A673 (cell line): ENCODE results near the gene IRF2.

Source experiments
- EZH2 ChIP-seq: fragments of 200-600 bp; sonication (generic); IDR thresholded peaks from 2 replicates; pipeline ENCODE4 v1.6.1; 2017; ENCODE audit warnings: borderline replicate concordance, low read depth, mild to moderate bottlenecking, mixed read lengths, antibody characterized with exemption, low read length; ENCODE audit not compliant: poor library complexity, severe bottlenecking
- TF ChIP-seq, protein P1 (sequence below): fragments of 300-800, 200-600 bp; sonication (generic); conservative IDR thresholded peaks from 2 replicates; pipeline ENCODE4 v1.5.1; 2017; ENCODE audit warnings: low read depth, mild to moderate bottlenecking, antibody characterized with exemption, low read length, moderate library complexity, mixed read lengths

DNA sequence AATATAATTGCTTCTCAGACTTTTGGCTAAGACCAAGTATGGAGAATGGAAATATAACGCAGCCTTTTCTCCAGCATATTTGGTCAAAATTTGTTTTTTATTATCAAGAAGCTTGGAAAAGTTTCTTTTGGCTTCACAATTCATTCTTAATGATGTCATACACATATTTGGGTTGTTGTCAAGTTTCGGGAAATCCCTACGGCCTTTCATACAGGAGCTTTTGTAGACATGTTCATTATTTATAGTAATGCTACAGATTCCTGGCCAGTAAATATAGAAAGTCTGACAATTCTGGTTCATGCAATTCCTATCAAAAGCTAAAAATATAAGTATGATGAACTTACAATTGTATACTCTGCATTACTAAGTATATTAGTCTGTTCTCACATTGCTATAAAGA, 112.9 kb downstream of the IRF2 start:
- TF ChIP-seq, protein P1, sequence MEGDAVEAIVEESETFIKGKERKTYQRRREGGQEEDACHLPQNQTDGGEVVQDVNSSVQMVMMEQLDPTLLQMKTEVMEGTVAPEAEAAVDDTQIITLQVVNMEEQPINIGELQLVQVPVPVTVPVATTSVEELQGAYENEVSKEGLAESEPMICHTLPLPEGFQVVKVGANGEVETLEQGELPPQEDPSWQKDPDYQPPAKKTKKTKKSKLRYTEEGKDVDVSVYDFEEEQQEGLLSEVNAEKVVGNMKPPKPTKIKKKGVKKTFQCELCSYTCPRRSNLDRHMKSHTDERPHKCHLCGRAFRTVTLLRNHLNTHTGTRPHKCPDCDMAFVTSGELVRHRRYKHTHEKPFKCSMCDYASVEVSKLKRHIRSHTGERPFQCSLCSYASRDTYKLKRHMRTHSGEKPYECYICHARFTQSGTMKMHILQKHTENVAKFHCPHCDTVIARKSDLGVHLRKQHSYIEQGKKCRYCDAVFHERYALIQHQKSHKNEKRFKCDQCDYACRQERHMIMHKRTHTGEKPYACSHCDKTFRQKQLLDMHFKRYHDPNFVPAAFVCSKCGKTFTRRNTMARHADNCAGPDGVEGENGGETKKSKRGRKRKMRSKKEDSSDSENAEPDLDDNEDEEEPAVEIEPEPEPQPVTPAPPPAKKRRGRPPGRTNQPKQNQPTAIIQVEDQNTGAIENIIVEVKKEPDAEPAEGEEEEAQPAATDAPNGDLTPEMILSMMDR = no peak
- no peak for TF ChIP-seq EZH2
